GM12875 (cell line): ENCODE results near the gene MTRFR.
A peak's percentile ranks its signal among the peaks of the same experiment; 100 is the strongest.

Experiments used
- H3K4me3 ChIP-seq: one replicate; pipeline ENCODE4 v1.5.1; 2011; ENCODE audit warnings: low read depth, low read length, control low read depth
- TF ChIP-seq, protein P1 (sequence below): IDR thresholded peaks from 2 replicates; pipeline ENCODE4 v1.5.1; 2011; ENCODE audit warnings: low read depth, mild to moderate bottlenecking, control low read depth, inconsistent platforms, low read length, moderate library complexity, borderline replicate concordance; ENCODE audit not compliant: insufficient read depth

The MTRFR gene

DNA sequence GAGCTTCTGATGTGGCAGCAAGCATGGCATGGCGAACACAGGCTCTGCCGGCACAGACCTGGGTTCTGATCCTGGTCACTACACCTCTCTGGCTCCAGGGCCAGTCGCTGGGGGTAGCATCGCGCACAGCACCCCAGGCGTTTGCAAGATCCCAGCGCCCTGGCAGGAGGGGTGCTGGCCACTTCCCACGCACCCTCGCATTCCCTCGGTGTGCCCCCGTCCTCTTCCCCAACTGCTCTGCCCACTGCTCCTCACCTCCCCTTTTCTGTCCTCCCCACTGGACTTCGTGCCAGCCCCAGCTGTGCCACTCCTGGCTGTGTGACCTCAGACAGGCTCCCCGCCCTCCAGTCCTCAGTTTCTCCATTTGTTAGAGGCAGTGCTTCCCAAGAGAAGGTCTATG, 35.6 kb downstream of the MTRFR start:
- TF ChIP-seq, protein P1, sequence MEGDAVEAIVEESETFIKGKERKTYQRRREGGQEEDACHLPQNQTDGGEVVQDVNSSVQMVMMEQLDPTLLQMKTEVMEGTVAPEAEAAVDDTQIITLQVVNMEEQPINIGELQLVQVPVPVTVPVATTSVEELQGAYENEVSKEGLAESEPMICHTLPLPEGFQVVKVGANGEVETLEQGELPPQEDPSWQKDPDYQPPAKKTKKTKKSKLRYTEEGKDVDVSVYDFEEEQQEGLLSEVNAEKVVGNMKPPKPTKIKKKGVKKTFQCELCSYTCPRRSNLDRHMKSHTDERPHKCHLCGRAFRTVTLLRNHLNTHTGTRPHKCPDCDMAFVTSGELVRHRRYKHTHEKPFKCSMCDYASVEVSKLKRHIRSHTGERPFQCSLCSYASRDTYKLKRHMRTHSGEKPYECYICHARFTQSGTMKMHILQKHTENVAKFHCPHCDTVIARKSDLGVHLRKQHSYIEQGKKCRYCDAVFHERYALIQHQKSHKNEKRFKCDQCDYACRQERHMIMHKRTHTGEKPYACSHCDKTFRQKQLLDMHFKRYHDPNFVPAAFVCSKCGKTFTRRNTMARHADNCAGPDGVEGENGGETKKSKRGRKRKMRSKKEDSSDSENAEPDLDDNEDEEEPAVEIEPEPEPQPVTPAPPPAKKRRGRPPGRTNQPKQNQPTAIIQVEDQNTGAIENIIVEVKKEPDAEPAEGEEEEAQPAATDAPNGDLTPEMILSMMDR = no peak
- peak overlapping the region; percentile 92 for H3K4me3 ChIP-seq

DNA sequence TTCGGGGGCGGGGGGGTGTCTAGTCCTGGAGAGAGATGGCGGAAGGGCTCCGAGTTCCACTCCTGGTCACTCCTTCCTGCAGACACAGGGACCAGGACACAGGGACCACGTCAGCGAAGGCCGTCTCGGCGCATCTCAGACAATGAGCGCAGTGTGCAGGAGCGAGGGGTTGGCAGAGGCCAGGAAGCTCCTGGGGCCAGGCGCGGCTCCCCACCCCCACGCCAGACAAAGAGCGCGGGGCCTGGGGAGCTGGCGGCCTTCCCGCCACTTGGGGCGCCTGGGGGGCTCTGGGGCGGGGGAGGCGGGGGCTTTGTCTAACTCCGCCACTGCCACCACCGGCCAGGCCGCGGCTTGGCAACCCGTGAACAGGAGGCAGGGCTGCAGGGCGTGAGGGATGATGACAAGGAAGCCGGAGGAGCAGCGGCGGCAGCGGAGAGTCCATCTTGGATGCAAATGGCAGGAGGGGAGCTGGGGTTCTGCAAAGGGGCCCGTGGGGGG, 36.2 kb downstream of the MTRFR start:
- TF ChIP-seq, protein P1 = peak; percentile 19; the same call in 1 of the 2 replicates
- H3K4me3 ChIP-seq = peak overlapping the region; percentile 92

- H3K4me3 ChIP-seq = peak overlapping the region; percentile 92
- TF ChIP-seq, protein P1 = no peak
These were observed 36.6 kb downstream of the MTRFR start for GRCh38 chr12:123269896-123270213.

DNA sequence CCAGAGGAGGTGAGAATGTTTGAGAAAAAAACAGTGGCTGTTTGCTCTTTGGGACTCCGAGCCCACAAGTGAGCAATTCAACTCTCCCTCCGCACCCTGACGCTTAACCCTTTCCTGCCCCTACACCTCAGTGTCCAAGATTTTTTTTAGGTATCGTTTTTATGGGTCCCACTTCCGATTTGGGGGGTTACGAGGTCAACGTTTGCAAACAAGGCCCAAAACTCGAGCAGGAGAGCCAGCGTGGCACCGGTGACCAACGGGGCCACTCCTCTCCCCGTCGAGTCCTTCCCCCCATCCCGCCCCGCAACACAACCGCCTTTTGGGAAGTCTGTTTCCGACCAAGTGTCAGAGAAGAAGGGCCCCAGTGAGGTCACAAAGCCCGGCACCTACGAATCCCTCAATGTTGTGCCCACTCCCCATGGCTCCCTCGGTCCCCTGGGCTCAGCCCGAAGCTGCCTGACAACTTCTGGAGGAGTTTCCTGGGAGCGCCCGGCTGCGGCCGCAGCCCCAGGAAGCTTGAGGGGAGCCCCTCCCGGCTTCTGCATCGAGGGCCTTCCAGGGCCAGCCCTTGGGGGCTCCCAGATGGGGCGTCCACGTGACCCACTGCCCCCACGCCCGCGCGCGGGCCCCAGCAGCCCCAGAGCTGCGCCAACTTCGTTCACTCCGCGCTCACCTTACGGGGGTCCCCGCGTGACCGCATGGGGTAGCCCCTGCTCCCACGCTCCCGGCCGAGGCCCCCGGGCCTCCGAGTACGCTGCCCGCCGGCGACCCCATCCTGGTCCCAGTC, 37.2 kb downstream of the MTRFR start:
- TF ChIP-seq, protein P1 = no peak
- H3K4me3 ChIP-seq = peak overlapping the region; percentile 92

GRCh38 chr12:123271001-123271668, 37.9 kb downstream of the MTRFR start:
- peak overlapping the region; percentile 92 for H3K4me3 ChIP-seq
- TF ChIP-seq, protein P1 = peak; percentile 78

DNA sequence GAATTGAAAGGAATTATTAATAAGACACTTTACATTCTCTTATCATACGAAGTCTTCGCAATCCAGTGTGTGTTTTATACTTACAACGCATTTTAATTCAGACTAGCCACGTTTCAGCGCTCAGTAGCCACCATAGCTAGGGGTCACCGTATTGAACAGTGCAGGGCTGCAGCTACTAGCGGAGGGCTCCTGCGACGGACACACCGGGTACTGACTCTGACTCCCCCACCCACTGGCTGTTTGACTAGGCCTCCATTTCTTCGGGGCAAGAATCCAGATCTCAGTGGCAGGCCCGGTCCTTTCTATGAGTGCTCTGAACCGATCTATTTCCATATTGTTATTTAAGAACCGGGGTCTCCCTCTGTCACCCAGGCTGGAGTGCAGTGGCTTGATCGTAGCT, 39.9 kb downstream of the MTRFR start:
- TF ChIP-seq, protein P1 = no peak
- H3K4me3 ChIP-seq = no peak overlapping the region
